ENCODE measurements around the gene ALLC.

The ALLC gene

GRCh38 chr2:3650140-3650920 is 7.7 kb upstream of the ALLC start:
- TF ChIP-seq TAF1 (IDR thresholded peaks at IDR 0.05; ENCODE audit: borderline replicate concordance, insufficient read depth, low read length) (no peak), REST (IDR thresholded peaks at IDR 0.05; ENCODE audit: insufficient read depth in 1 of 2, low read depth in 2 of 2, low read length in 2 of 2) (no peak), SIN3A (IDR thresholded peaks at IDR 0.05; ENCODE audit: borderline replicate concordance, insufficient read depth, low read length) (no peak), FOXP2 (optimal IDR thresholded peaks at IDR 0.05; ENCODE audit: borderline replicate concordance, extremely low read depth, extremely low read length, insufficient read depth) (no peak), POLR2AphosphoS5 (IDR thresholded peaks at IDR 0.05; ENCODE audit: low read depth, low read length) (no peak)

- TF ChIP-seq SIN3A (IDR thresholded peaks at IDR 0.05; ENCODE audit: borderline replicate concordance, insufficient read depth, low read length) (no peak), REST (IDR thresholded peaks at IDR 0.05; ENCODE audit: insufficient read depth in 1 of 2, low read depth in 2 of 2, low read length in 2 of 2) (no peak), POLR2AphosphoS5 (IDR thresholded peaks at IDR 0.05; ENCODE audit: low read depth, low read length) (no peak), TAF1 (IDR thresholded peaks at IDR 0.05; ENCODE audit: borderline replicate concordance, insufficient read depth, low read length) (no peak), FOXP2 (optimal IDR thresholded peaks at IDR 0.05; ENCODE audit: borderline replicate concordance, extremely low read depth, extremely low read length, insufficient read depth) (no peak)
These were observed 6.0 kb upstream of the ALLC start for GRCh38 chr2:3651691-3652648.

GRCh38 chr2:3652896-3653625 is 4.9 kb upstream of the ALLC start:
- no peak for TF ChIP-seq TAF1 (IDR thresholded peaks at IDR 0.05; ENCODE audit: borderline replicate concordance, insufficient read depth, low read length)
- no peak for TF ChIP-seq FOXP2 (optimal IDR thresholded peaks at IDR 0.05; ENCODE audit: borderline replicate concordance, extremely low read depth, extremely low read length, insufficient read depth)
- TF ChIP-seq REST (IDR thresholded peaks at IDR 0.05; ENCODE audit: insufficient read depth in 1 of 2, low read depth in 2 of 2, low read length in 2 of 2), result no peak
- TF ChIP-seq SIN3A (IDR thresholded peaks at IDR 0.05; ENCODE audit: borderline replicate concordance, insufficient read depth, low read length), result no peak
- no peak for TF ChIP-seq POLR2AphosphoS5 (IDR thresholded peaks at IDR 0.05; ENCODE audit: low read depth, low read length)

- TF ChIP-seq REST (IDR thresholded peaks at IDR 0.05; ENCODE audit: insufficient read depth in 1 of 2, low read depth in 2 of 2, low read length in 2 of 2), result no peak
- no peak for TF ChIP-seq FOXP2 (optimal IDR thresholded peaks at IDR 0.05; ENCODE audit: borderline replicate concordance, extremely low read depth, extremely low read length, insufficient read depth)
- TF ChIP-seq POLR2AphosphoS5 (IDR thresholded peaks at IDR 0.05; ENCODE audit: low read depth, low read length), result no peak
- no peak for TF ChIP-seq TAF1 (IDR thresholded peaks at IDR 0.05; ENCODE audit: borderline replicate concordance, insufficient read depth, low read length)
- TF ChIP-seq SIN3A (IDR thresholded peaks at IDR 0.05; ENCODE audit: borderline replicate concordance, insufficient read depth, low read length), result no peak
These were observed 4.0 kb upstream of the ALLC start for GRCh38 chr2:3654011-3654410.
